HEK293 (cell line): Measurements from ENCODE around the gene PLA2G4E.

Experiments used
- CTCF ChIA-PET: fragments of 350-600 bp; formaldehyde crosslinking; extraction: SDS; loops from one replicate; lab custom pipeline; 2021; ENCODE audit warnings: antibody characterized with exemption; lab: Yijun Ruan, JAX
- POLR2A ChIA-PET: fragments of 300-600 bp; formaldehyde crosslinking; extraction: SDS; loops from one replicate; lab custom pipeline; 2020; ENCODE audit warnings: antibody characterized with exemption, inconsistent platforms; lab: Yijun Ruan, JAX
- H3K27ac ChIP-seq: fragments of 200-500 bp; sonication (Bioruptor generic); 2 replicates; pipeline ENCODE4 v1.5.1; 2014; ENCODE audit warnings: low read depth, low read length, control low read depth, inconsistent platforms; ENCODE audit errors: extremely low read depth
- H3K36me3 ChIP-seq, 2 experiments: fragments of 200-500 bp in 1 of 2; sonication (Bioruptor generic) in 1 of 2; 1 replicate in 1 of 2; 2 replicates in 1 of 2; pipeline ENCODE4 v1.5.1; 2014 to 2017; ENCODE audit warnings: inconsistent platforms in 2 of 2, low read length in 2 of 2; ENCODE audit not compliant: control insufficient read depth in 2 of 2, insufficient read depth in 1 of 2
- H3K4me1 ChIP-seq: fragments of 200-500 bp; sonication (Bioruptor generic); 2 replicates; pipeline ENCODE4 v1.5.1; 2014; ENCODE audit warnings: mild to moderate bottlenecking, low read length, inconsistent platforms; ENCODE audit not compliant: control insufficient read depth, insufficient read depth
- H3K4me3 ChIP-seq: 2 replicates; pipeline ENCODE4 v1.5.1; 2011; ENCODE audit warnings: low read depth, mild to moderate bottlenecking, control low read depth, low read length, moderate library complexity
- H3K9me3 ChIP-seq: fragments of 200-500 bp; sonication (Bioruptor generic); 2 replicates; pipeline ENCODE4 v1.5.1; 2014; ENCODE audit warnings: low read depth, low read length, inconsistent platforms; ENCODE audit not compliant: control insufficient read depth, insufficient read depth
- BCL11A ChIP-seq: fragments of 450-650 bp; formaldehyde crosslinking; IDR thresholded peaks from 2 replicates; pipeline ENCODE4 v1.5.1; 2016; ENCODE audit warnings: low read depth, missing biosample characterization, missing genetic modification characterization
- GFI1B ChIP-seq: fragments of 450-650 bp; formaldehyde crosslinking; IDR thresholded peaks from 2 replicates; pipeline ENCODE4 v1.5.1; 2016; ENCODE audit warnings: missing biosample characterization, missing genetic modification characterization
- GLI2 ChIP-seq: fragments of 450-650 bp; formaldehyde crosslinking; IDR thresholded peaks from 2 replicates; pipeline ENCODE4; 2017; ENCODE audit warnings: missing biosample characterization, missing genetic modification characterization, low read depth, borderline replicate concordance
- PRDM4 ChIP-seq: fragments of 450-650 bp; formaldehyde crosslinking; IDR thresholded peaks from 2 replicates; pipeline ENCODE4 v1.5.1; 2017; ENCODE audit warnings: missing biosample characterization, missing genetic modification characterization
- SP7 ChIP-seq: fragments of 450-650 bp; formaldehyde crosslinking; IDR thresholded peaks from 2 replicates; pipeline ENCODE4 v1.5.1; 2016; ENCODE audit warnings: missing biosample characterization, missing genetic modification characterization
- TRIM28 ChIP-seq: IDR thresholded peaks from 2 replicates; pipeline ENCODE4 v1.6.1; 2011; ENCODE audit warnings: low read length, control low read depth, borderline replicate concordance
- ZBTB11 ChIP-seq: fragments of 450-650 bp; formaldehyde crosslinking; conservative IDR thresholded peaks from 2 replicates; pipeline ENCODE4 v1.5.1; 2016; ENCODE audit warnings: low read depth, missing biosample characterization, missing genetic modification characterization
- ZBTB8A ChIP-seq: fragments of 450-650 bp; formaldehyde crosslinking; IDR thresholded peaks from 2 replicates; pipeline ENCODE4 v1.5.1; 2016; ENCODE audit warnings: missing biosample characterization, missing genetic modification characterization
- ZIC2 ChIP-seq: fragments of 450-650 bp; formaldehyde crosslinking; IDR thresholded peaks from 2 replicates; pipeline ENCODE4 v1.5.1; 2016; ENCODE audit warnings: missing biosample characterization, missing genetic modification characterization
- ZNF341 ChIP-seq: fragments of 450-650 bp; formaldehyde crosslinking; IDR thresholded peaks from 2 replicates; pipeline ENCODE4; 2016; ENCODE audit warnings: low read depth, missing biosample characterization, missing genetic modification characterization
- ZNF600 ChIP-seq: fragments of 450-650 bp; formaldehyde crosslinking; IDR thresholded peaks from 2 replicates; pipeline ENCODE4 v1.5.1; 2016; ENCODE audit warnings: missing biosample characterization, missing genetic modification characterization
- ZNF629 ChIP-seq: fragments of 450-650 bp; formaldehyde crosslinking; IDR thresholded peaks from 2 replicates; pipeline ENCODE4 v1.5.1; 2017; ENCODE audit warnings: missing biosample characterization, missing genetic modification characterization
- ZNF639 ChIP-seq: fragments of 450-650 bp; formaldehyde crosslinking; IDR thresholded peaks from 2 replicates; pipeline ENCODE4 v1.5.1; 2016; ENCODE audit warnings: missing biosample characterization, missing genetic modification characterization
- ZNF664 ChIP-seq: fragments of 450-650 bp; formaldehyde crosslinking; IDR thresholded peaks from 2 replicates; pipeline ENCODE4 v1.5.1; 2016; ENCODE audit warnings: missing biosample characterization, missing genetic modification characterization
- ZNF777 ChIP-seq: fragments of 450-650 bp; formaldehyde crosslinking; IDR thresholded peaks from 2 replicates; pipeline ENCODE4 v1.5.1; 2017; ENCODE audit warnings: missing biosample characterization, missing genetic modification characterization, borderline replicate concordance
- ZNF830 ChIP-seq: fragments of 450-650 bp; IDR thresholded peaks from 2 replicates; pipeline ENCODE4 v1.5.0; 2018; ENCODE audit warnings: missing biosample characterization, missing genetic modification characterization, low read depth, mild to moderate bottlenecking, moderate library complexity
- TF ChIP-seq, protein P1 (sequence below): fragments of 450-650 bp; formaldehyde crosslinking; IDR thresholded peaks from 2 replicates; pipeline ENCODE4 v1.5.1; 2016; ENCODE audit warnings: missing biosample characterization, missing genetic modification characterization
- TF ChIP-seq, protein P2 (sequence below): fragments of 450-650 bp; formaldehyde crosslinking; IDR thresholded peaks from 2 replicates; pipeline ENCODE4 v1.5.1; 2016; ENCODE audit warnings: missing biosample characterization, missing genetic modification characterization
- TF ChIP-seq, protein P3 (sequence below): fragments of 450-650 bp; formaldehyde crosslinking; IDR thresholded peaks from 2 replicates; pipeline ENCODE4 v1.5.1; 2016; ENCODE audit warnings: missing biosample characterization, missing genetic modification characterization, low read depth
- TF ChIP-seq, protein P4 (sequence below): fragments of 450-650 bp; formaldehyde crosslinking; IDR thresholded peaks from 2 replicates; pipeline ENCODE4 v1.5.1; 2017; ENCODE audit warnings: missing biosample characterization, missing genetic modification characterization

The PLA2G4E gene

DNA sequence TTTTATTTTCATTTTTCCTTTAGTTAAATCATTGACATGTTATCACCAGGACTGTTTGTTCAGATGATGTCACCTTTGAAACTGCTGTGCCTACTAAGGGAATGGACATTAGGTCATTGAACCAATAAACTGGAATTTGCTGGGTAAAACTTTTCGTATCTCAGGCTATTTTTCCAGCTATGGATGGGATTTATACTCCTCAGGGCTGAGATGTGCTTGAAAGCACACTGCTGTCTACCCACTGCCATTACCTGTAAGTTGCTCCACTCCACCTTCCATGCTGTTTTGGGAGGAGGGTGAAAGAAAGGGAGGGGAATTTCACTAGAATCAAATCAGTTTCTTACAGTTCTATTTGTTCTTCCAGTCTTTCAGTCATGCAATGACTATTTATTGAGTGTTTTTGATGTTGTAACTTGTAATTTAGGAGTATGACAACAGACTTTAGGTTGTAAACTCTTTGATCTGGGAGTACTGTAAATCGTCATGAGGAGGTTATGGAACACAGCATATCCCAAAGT, 59.8 kb downstream of the PLA2G4E start:
- H3K27ac ChIP-seq: no peak overlapping the region
- ChIA-PET POLR2A (interaction anchor here (0.9 to 1.1 kb wide), 3 partner anchors 9 to 11 kb away, joined by 3 read pairs; partner anchors contain the start of gene EHD4), CTCF (interaction anchor here (0.7 to 0.8 kb wide), 2 partner anchors 22 to 29 kb away, joined by 3 to 4 read pairs; no protein-coding TSS in a partner anchor)
- TF ChIP-seq ZBTB11 (no peak), ZNF777 (no peak), ZNF629 (tag by site-specific recombination) (peak; percentile 88), PRDM4 (tag by site-specific recombination) (peak; percentile 74), ZBTB8A (no peak), ZNF341 (tag by site-specific recombination) (peak; percentile 82), GLI2 (tag by site-specific recombination) (no peak), ZNF639 (no peak), ZIC2 (peak; percentile 21; the same call in 1 of the 2 replicates), SP7 (tag by site-specific recombination) (peak; percentile 71), ZNF600 (tag by site-specific recombination) (peak; percentile 91), BCL11A (tag by site-specific recombination) (peak; percentile 56; the same call in 1 of the 2 replicates), ZNF830 (tag by site-specific recombination) (no peak), ZNF664 (tag by site-specific recombination) (0 out of 2 replicates have a peak, but pooled peaks have one; percentile 10), TRIM28 (peak; percentile 37; the same call in 1 of the 2 replicates), GFI1B (tag by site-specific recombination) (no peak)
- TF ChIP-seq, protein P1, sequence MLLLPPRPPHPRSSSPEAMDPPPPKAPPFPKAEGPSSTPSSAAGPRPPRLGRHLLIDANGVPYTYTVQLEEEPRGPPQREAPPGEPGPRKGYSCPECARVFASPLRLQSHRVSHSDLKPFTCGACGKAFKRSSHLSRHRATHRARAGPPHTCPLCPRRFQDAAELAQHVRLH (tag by site-specific recombination): no peak
- TF ChIP-seq, protein P2, sequence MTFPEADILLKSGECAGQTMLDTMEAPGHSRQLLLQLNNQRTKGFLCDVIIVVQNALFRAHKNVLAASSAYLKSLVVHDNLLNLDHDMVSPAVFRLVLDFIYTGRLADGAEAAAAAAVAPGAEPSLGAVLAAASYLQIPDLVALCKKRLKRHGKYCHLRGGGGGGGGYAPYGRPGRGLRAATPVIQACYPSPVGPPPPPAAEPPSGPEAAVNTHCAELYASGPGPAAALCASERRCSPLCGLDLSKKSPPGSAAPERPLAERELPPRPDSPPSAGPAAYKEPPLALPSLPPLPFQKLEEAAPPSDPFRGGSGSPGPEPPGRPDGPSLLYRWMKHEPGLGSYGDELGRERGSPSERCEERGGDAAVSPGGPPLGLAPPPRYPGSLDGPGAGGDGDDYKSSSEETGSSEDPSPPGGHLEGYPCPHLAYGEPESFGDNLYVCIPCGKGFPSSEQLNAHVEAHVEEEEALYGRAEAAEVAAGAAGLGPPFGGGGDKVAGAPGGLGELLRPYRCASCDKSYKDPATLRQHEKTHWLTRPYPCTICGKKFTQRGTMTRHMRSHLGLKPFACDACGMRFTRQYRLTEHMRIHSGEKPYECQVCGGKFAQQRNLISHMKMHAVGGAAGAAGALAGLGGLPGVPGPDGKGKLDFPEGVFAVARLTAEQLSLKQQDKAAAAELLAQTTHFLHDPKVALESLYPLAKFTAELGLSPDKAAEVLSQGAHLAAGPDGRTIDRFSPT (tag by site-specific recombination): peak; percentile 83
- TF ChIP-seq, protein P3, sequence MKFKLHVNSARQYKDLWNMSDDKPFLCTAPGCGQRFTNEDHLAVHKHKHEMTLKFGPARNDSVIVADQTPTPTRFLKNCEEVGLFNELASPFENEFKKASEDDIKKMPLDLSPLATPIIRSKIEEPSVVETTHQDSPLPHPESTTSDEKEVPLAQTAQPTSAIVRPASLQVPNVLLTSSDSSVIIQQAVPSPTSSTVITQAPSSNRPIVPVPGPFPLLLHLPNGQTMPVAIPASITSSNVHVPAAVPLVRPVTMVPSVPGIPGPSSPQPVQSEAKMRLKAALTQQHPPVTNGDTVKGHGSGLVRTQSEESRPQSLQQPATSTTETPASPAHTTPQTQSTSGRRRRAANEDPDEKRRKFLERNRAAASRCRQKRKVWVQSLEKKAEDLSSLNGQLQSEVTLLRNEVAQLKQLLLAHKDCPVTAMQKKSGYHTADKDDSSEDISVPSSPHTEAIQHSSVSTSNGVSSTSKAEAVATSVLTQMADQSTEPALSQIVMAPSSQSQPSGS (tag by site-specific recombination): peak; percentile 95
- TF ChIP-seq, protein P4, sequence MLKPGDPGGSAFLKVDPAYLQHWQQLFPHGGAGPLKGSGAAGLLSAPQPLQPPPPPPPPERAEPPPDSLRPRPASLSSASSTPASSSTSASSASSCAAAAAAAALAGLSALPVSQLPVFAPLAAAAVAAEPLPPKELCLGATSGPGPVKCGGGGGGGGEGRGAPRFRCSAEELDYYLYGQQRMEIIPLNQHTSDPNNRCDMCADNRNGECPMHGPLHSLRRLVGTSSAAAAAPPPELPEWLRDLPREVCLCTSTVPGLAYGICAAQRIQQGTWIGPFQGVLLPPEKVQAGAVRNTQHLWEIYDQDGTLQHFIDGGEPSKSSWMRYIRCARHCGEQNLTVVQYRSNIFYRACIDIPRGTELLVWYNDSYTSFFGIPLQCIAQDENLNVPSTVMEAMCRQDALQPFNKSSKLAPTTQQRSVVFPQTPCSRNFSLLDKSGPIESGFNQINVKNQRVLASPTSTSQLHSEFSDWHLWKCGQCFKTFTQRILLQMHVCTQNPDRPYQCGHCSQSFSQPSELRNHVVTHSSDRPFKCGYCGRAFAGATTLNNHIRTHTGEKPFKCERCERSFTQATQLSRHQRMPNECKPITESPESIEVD (tag by site-specific recombination): peak; percentile 84

More for the DNA sequence above, 59.8 kb downstream of the PLA2G4E start:
- Histone ChIP-seq H3K4me1 (peaks cover 10% of the 10 kb centered on the region), H3K36me3 (no peaks in the 10 kb centered on the region), H3K9me3 (no peaks in the 10 kb centered on the region), H3K4me3 (no peak overlapping the region)
